ENCODE results near the gene WDR49.

The WDR49 gene

DNA sequence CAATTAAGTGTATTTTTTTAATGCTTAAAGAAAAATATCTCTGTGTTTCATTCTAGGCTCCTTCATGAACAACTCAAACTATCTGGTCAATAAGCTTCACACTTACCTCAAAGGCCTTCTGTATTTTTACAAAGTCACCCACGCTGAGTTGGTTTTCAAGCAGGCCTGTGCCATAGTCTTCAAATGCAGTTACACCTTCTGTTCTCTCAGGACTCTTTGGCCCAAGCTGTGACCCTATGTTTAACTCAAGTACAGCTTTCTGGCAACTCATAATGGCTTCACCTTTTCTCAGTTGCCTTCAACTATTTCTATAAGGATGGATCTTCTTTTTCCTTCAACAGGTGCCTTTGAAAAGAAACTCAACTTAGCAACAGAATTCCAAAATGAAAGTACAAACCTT, 587 bp downstream of the WDR49 start:
- Histone ChIP-seq H3K27ac (ENCODE audit: low read length) (no peak overlapping the region), H3K36me3 (replicated peaks; ENCODE audit: low read depth, low read length) (no peaks in the 10 kb centered on the region), H3K4me3 (ENCODE audit: low read length) (no peak overlapping the region), H3K9me3 (ENCODE audit: insufficient read depth, low read length) (no peaks in the 10 kb centered on the region), H4K20me1 (ENCODE audit: insufficient read depth, low read length) (no peaks in the 10 kb centered on the region), H3K4me1 (ENCODE audit: low read length) (0 out of 2 replicates have a peak, but pooled peaks cover 4% of the 10 kb centered on the region), H3K9ac (ENCODE audit: low read length) (no peak overlapping the region), H3K27me3 (ENCODE audit: low read depth, low read length) (no peaks in the 10 kb centered on the region), H3K79me2 (ENCODE audit: low read length) (no peaks in the 10 kb centered on the region), H3K4me2 (ENCODE audit: low read length) (no peak overlapping the region), H2AFZ (ENCODE audit: low read depth, low read length) (no peak overlapping the region)
- TF ChIP-seq, protein P1, sequence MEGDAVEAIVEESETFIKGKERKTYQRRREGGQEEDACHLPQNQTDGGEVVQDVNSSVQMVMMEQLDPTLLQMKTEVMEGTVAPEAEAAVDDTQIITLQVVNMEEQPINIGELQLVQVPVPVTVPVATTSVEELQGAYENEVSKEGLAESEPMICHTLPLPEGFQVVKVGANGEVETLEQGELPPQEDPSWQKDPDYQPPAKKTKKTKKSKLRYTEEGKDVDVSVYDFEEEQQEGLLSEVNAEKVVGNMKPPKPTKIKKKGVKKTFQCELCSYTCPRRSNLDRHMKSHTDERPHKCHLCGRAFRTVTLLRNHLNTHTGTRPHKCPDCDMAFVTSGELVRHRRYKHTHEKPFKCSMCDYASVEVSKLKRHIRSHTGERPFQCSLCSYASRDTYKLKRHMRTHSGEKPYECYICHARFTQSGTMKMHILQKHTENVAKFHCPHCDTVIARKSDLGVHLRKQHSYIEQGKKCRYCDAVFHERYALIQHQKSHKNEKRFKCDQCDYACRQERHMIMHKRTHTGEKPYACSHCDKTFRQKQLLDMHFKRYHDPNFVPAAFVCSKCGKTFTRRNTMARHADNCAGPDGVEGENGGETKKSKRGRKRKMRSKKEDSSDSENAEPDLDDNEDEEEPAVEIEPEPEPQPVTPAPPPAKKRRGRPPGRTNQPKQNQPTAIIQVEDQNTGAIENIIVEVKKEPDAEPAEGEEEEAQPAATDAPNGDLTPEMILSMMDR (IDR thresholded peaks at IDR 0.05; ENCODE audit: low read depth, low read length), result no peak
- TF ChIP-seq EZH2phosphoT487 (IDR thresholded peaks at IDR 0.05; ENCODE audit: low read depth), result no peak

DNA sequence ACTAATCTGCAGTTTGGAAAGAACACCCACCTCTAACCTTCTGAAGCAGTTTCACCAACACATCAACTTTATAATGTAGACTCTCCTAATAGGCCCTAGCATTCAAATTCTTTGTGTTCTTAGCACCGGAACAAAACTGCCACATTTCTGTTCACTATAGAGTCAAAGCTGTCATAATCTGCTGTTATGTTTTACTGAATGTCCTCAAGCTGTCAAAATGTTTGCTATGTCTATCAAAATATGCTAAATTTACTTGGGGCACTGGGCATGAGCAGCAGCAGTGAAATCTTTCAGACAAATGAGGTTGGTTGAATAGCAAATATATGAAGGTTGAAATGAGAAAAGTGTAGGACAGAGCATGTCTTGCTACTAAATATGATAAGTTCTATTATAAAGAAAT, 1.9 kb downstream of the WDR49 start:
- Histone ChIP-seq H3K36me3 (replicated peaks; ENCODE audit: low read depth, low read length) (no peaks in the 10 kb centered on the region), H2AFZ (ENCODE audit: low read depth, low read length) (no peak overlapping the region), H3K9me3 (ENCODE audit: insufficient read depth, low read length) (no peaks in the 10 kb centered on the region), H3K4me2 (ENCODE audit: low read length) (no peak overlapping the region), H3K27me3 (ENCODE audit: low read depth, low read length) (no peaks in the 10 kb centered on the region), H3K79me2 (ENCODE audit: low read length) (no peaks in the 10 kb centered on the region), H4K20me1 (ENCODE audit: insufficient read depth, low read length) (no peaks in the 10 kb centered on the region), H3K4me1 (ENCODE audit: low read length) (0 out of 2 replicates have a peak, but pooled peaks cover 4% of the 10 kb centered on the region), H3K27ac (ENCODE audit: low read length) (no peak overlapping the region), H3K4me3 (ENCODE audit: low read length) (no peak overlapping the region), H3K9ac (ENCODE audit: low read length) (no peak overlapping the region)
- no peak for TF ChIP-seq EZH2phosphoT487 (IDR thresholded peaks at IDR 0.05; ENCODE audit: low read depth)
- TF ChIP-seq, protein P1 (IDR thresholded peaks at IDR 0.05; ENCODE audit: low read depth, low read length), result no peak

DNA sequence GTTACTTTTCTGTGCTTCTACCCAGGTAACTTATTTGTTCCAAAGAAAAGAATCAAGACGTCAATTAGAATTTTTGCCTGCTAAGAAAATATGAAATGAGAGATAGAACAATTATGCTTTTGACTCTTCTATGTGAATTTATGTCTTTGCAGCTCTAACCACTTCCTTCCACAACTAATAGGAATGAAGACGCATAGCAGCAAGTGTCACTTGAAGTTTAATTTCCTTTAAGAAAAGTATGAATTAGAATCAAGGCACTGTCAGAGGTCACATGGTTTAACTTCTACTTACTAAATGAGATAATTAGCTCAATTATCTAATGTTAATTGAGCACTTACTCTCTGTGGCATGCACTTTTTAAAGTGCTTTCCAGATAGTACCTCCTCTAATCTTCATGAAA, 3.3 kb downstream of the WDR49 start:
- H3K9me3 ChIP-seq (ENCODE audit: insufficient read depth, low read length), result no peaks in the 10 kb centered on the region
- no peaks in the 10 kb centered on the region for H3K79me2 ChIP-seq (ENCODE audit: low read length)
- no peak overlapping the region for H3K27ac ChIP-seq (ENCODE audit: low read length)
- no peaks in the 10 kb centered on the region for H4K20me1 ChIP-seq (ENCODE audit: insufficient read depth, low read length)
- H2AFZ ChIP-seq (ENCODE audit: low read depth, low read length), result no peak overlapping the region
- H3K4me3 ChIP-seq (ENCODE audit: low read length), result no peak overlapping the region
- no peak overlapping the region for H3K4me2 ChIP-seq (ENCODE audit: low read length)
- 0 out of 2 replicates have a peak, but pooled peaks cover 4% of the 10 kb centered on the region for H3K4me1 ChIP-seq (ENCODE audit: low read length)
- no peaks in the 10 kb centered on the region for H3K27me3 ChIP-seq (ENCODE audit: low read depth, low read length)
- H3K9ac ChIP-seq (ENCODE audit: low read length), result no peak overlapping the region
- H3K36me3 ChIP-seq (replicated peaks; ENCODE audit: low read depth, low read length), result no peaks in the 10 kb centered on the region
- TF ChIP-seq, protein P1 (IDR thresholded peaks at IDR 0.05; ENCODE audit: low read depth, low read length), result no peak
- no peak for TF ChIP-seq EZH2phosphoT487 (IDR thresholded peaks at IDR 0.05; ENCODE audit: low read depth)

DNA sequence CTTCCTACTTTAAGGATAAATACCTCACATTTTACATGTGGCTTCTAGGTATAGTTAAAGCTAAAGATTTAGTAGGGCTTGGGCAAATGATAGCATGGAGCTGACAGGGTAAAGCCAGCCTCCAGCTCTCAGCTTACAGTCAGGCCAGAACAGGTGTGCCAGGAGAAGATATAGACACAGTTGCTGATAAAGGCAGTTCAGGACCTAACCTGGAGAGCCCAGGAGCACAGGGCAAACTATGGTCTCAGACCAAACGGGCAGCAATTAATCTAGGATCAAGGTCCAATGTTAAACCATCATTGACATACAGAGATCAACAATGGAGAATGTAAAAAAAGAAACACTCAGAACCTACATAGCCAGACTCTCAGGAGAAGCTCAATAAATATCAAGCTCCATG, 4.0 kb downstream of the WDR49 start:
- TF ChIP-seq, protein P1 (IDR thresholded peaks at IDR 0.05; ENCODE audit: low read depth, low read length), result no peak
- TF ChIP-seq EZH2phosphoT487 (IDR thresholded peaks at IDR 0.05; ENCODE audit: low read depth), result no peak
- Histone ChIP-seq H3K27me3 (ENCODE audit: low read depth, low read length) (no peaks in the 10 kb centered on the region), H2AFZ (ENCODE audit: low read depth, low read length) (no peak overlapping the region), H3K36me3 (replicated peaks; ENCODE audit: low read depth, low read length) (no peaks in the 10 kb centered on the region), H3K9me3 (ENCODE audit: insufficient read depth, low read length) (no peaks in the 10 kb centered on the region), H3K4me3 (ENCODE audit: low read length) (no peak overlapping the region), H4K20me1 (ENCODE audit: insufficient read depth, low read length) (no peaks in the 10 kb centered on the region), H3K79me2 (ENCODE audit: low read length) (no peaks in the 10 kb centered on the region), H3K4me2 (ENCODE audit: low read length) (no peak overlapping the region), H3K27ac (ENCODE audit: low read length) (no peak overlapping the region), H3K9ac (ENCODE audit: low read length) (no peak overlapping the region), H3K4me1 (ENCODE audit: low read length) (0 out of 2 replicates have a peak, but pooled peaks cover 4% of the 10 kb centered on the region)
